ENCODE measurements around the gene RAB3IL1. TPM values are rescaled to one million over a fixed set of nuclear protein-coding genes. Genes with fewer than 3 reads are reported as not detected.

The RAB3IL1 gene
- total RNA-seq, 1 experiment from 2014 or later = 18.1 TPM

- Histone ChIP-seq H3K27ac (ENCODE audit: low read depth, low read length) (no peak overlapping the region), H3K4me1 (ENCODE audit: control insufficient read depth in 1 of 2, insufficient read depth in 2 of 2, low read length in 2 of 2) (peaks cover 9 to 20% of the 10 kb centered on the region in 2 experiments), H3K27me3 (ENCODE audit: insufficient read depth, low read length) (no peaks in the 10 kb centered on the region), H2AFZ (ENCODE audit: low read depth, low read length, poor library complexity, severe bottlenecking) (no peak overlapping the region), H3K79me2 (ENCODE audit: insufficient read depth, low read length) (no peaks in the 10 kb centered on the region), H3K4me3 (replicated peaks in 1 of 2; ENCODE audit: low read depth in 1 of 2, low read length in 2 of 2) (no peak overlapping the region), H3K4me2 (ENCODE audit: low read length) (no peak overlapping the region), H4K20me1 (ENCODE audit: insufficient read depth) (no peaks in the 10 kb centered on the region), H3K9me3 (ENCODE audit: control insufficient read depth in 1 of 2, insufficient read depth in 1 of 2, low read depth in 1 of 2, low read length in 2 of 2) (no peaks in the 10 kb centered on the region), H3K36me3 (ENCODE audit: control insufficient read depth in 1 of 2, insufficient read depth in 2 of 2, low read length in 2 of 2) (no peaks in the 10 kb centered on the region; a peak in 1 of 4 replicates), H3K9ac (ENCODE audit: low read length) (no peak overlapping the region), H3K9me2 (ENCODE audit: insufficient read depth) (no peaks in the 10 kb centered on the region)
- DNase-seq (ENCODE audit: low read depth, low spot score) (no peak), ATAC-seq (no peak)
- BruUV-seq (replicated peaks) = no TSS peak
- TF ChIP-seq SIN3A (IDR thresholded peaks at IDR 0.05; ENCODE audit: low read depth) (no peak), YY1 (IDR thresholded peaks at IDR 0.05; ENCODE audit: extremely low read depth, insufficient replicate concordance, low read depth, low read length) (no peak)
- TF ChIP-seq, protein P1, sequence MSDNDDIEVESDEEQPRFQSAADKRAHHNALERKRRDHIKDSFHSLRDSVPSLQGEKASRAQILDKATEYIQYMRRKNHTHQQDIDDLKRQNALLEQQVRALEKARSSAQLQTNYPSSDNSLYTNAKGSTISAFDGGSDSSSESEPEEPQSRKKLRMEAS (IDR thresholded peaks at IDR 0.05) = no peak
- RAD21 ChIA-PET (ENCODE audit: low non-redundant PET in 1 of 2, low total read pairs in 2 of 2, uncharacterized antibody in 2 of 2, unreplicated experiment in 2 of 2) = no interaction called here
- intact Hi-C loops (cut with micrococcal nuclease) = no loop called here
- POLR2A ChIA-PET = interaction anchor here (1.3 kb wide), 1 partner anchor 90 kb away, joined by 3 read pairs; no protein-coding TSS in a partner anchor
- CTCF ChIA-PET = interaction anchor here (1.4 to 6.1 kb wide), 4 partner anchors 24 to 235 kb away, joined by 3 to 35 read pairs (median 14); no protein-coding TSS in a partner anchor
These were observed 44.3 kb downstream of the RAB3IL1 start for GRCh38 chr11:61872935-61873565.

- ChIA-PET POLR2A (interaction anchor here (0.8 to 1.7 kb wide), 3 partner anchors 78 to 237 kb away, joined by 3 to 6 read pairs (median 4); partner anchors contain the start of gene BEST1), RAD21 (ENCODE audit: low non-redundant PET in 1 of 2, low total read pairs in 2 of 2, uncharacterized antibody in 2 of 2, unreplicated experiment in 2 of 2) (interaction anchor here (0.6 to 2.4 kb wide), 6 partner anchors 27 to 237 kb away, joined by 3 to 11 read pairs (median 4); no protein-coding TSS in a partner anchor), CTCF (interaction anchor here (1.1 to 3.5 kb wide), 8 partner anchors 10 to 236 kb away, joined by 4 to 46 read pairs (median 12); no protein-coding TSS in a partner anchor)
- peak overlapping the region; percentile 33; the same call in 1 of the 2 replicates for H3K9ac ChIP-seq (ENCODE audit: low read length)
- no peaks in the 10 kb centered on the region; a peak in 1 of 4 replicates for H3K36me3 ChIP-seq (ENCODE audit: control insufficient read depth in 1 of 2, insufficient read depth in 2 of 2, low read length in 2 of 2)
- no peaks in the 10 kb centered on the region for H3K9me2 ChIP-seq (ENCODE audit: insufficient read depth)
- H3K9me3 ChIP-seq (ENCODE audit: control insufficient read depth in 1 of 2, insufficient read depth in 1 of 2, low read depth in 1 of 2, low read length in 2 of 2) = no peaks in the 10 kb centered on the region
- H3K27me3 ChIP-seq (ENCODE audit: insufficient read depth, low read length) = no peaks in the 10 kb centered on the region
- no peaks in the 10 kb centered on the region for H4K20me1 ChIP-seq (ENCODE audit: insufficient read depth)
- H3K27ac ChIP-seq (ENCODE audit: low read depth, low read length) = no peak overlapping the region
- peak overlapping the region; percentile 83 for H3K4me2 ChIP-seq (ENCODE audit: low read length)
- no TSS peak for BruUV-seq (replicated peaks)
- no peaks in the 10 kb centered on the region for H3K79me2 ChIP-seq (ENCODE audit: insufficient read depth, low read length)
- intact Hi-C loops (cut with micrococcal nuclease) = loop anchor here (1.0 kb wide), 3 partner anchors 76 to 237 kb away; no protein-coding TSS in a partner anchor
- ATAC-seq (peak; percentile 99), DNase-seq (ENCODE audit: low read depth, low spot score) (peak; percentile 43)
- TF ChIP-seq JUND (IDR thresholded peaks at IDR 0.05) (no peak), SIN3A (IDR thresholded peaks at IDR 0.05; ENCODE audit: low read depth) (no peak), CTCF (IDR thresholded peaks at IDR 0.05 in 2 of 3, conservative IDR thresholded peaks at IDR 0.05 in 1 of 3; ENCODE audit: borderline replicate concordance in 1 of 3, insufficient read depth in 1 of 3, low read depth in 2 of 3, low read length in 2 of 3) (peak; percentile 86 to 96 (median 94)), RAD21 (IDR thresholded peaks at IDR 0.05; ENCODE audit: low read depth) (peak; percentile 99)
- peak overlapping the region; percentile 6 to 47; a peak in 3 of 4 replicates for H3K4me3 ChIP-seq (replicated peaks in 1 of 2; ENCODE audit: low read depth in 1 of 2, low read length in 2 of 2)
- peaks cover 9 to 20% of the 10 kb centered on the region in 2 experiments for H3K4me1 ChIP-seq (ENCODE audit: control insufficient read depth in 1 of 2, insufficient read depth in 2 of 2, low read length in 2 of 2)
- H2AFZ ChIP-seq (ENCODE audit: low read depth, low read length, poor library complexity, severe bottlenecking) = peak overlapping the region; percentile 88
These were observed 46.2 kb downstream of the RAB3IL1 start for GRCh38 chr11:61871158-61871597.

All from HCT116 (cell line).